PFSK-1 (cell line): Measurements from ENCODE around the gene HSPG2.

Experiments
- POLR2AphosphoS5 ChIP-seq: IDR thresholded peaks from 2 replicates; pipeline ENCODE4 v1.6.1; 2012; ENCODE audit warnings: low read depth, mild to moderate bottlenecking, control low read depth, low read length, moderate library complexity
- REST ChIP-seq, 2 experiments: IDR thresholded peaks; 2 replicates each; pipeline versions ENCODE4 v1.6.1 to v1.8.0; 2011 to 2012; ENCODE audit warnings: low read depth in 2 of 2, low read length in 2 of 2, control low read depth in 1 of 2, inconsistent platforms in 1 of 2, mild to moderate bottlenecking in 1 of 2, moderate library complexity in 1 of 2; ENCODE audit not compliant: insufficient read depth in 1 of 2
- TAF1 ChIP-seq: IDR thresholded peaks from 2 replicates; pipeline ENCODE4 v1.6.1; 2012; ENCODE audit warnings: low read length, control low read depth, borderline replicate concordance; ENCODE audit not compliant: insufficient read depth

DNA sequence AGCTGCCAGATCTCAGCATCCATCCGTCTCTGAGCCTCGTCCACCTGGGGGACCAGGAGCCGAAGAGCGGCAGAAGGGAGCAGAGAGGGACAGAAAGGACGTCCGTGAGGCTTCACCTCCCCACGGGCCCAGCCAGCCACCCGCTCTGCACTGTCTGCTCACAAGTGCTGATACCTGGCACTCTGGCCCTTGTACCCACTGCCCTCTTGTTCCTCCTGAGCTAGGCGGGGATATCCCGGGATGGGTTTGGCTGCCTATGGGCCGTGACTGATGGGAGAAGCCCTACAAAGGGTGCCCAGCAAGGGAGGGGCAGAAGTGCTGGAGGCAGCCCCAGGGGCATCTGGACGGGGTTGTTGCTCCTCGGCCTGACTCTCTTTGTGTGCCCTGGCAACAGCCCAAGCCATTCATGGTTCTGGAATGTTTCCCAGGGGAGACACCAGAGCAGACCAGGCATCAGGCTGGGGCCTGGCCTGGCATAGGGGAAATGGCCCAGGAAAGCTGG, 67.4 kb downstream of the HSPG2 start:
- TF ChIP-seq POLR2AphosphoS5, result no peak
- no peak for TF ChIP-seq TAF1
- no peak for TF ChIP-seq REST (IDR thresholded peaks at IDR 0.05; ENCODE audit: insufficient read depth in 1 of 2, low read depth in 2 of 2, low read length in 2 of 2)
